ENCODE results near the gene EHMT1. TPM values are rescaled to one million over a fixed set of nuclear protein-coding genes. Genes with fewer than 3 reads are reported as not detected.

Gene EHMT1
- total and polyA plus RNA-seq, 2 of the 13 experiments (the other 11 are each of a cell fraction or from before 2014, with no cell fraction given) = 23.0 to 27.1 TPM

DNA sequence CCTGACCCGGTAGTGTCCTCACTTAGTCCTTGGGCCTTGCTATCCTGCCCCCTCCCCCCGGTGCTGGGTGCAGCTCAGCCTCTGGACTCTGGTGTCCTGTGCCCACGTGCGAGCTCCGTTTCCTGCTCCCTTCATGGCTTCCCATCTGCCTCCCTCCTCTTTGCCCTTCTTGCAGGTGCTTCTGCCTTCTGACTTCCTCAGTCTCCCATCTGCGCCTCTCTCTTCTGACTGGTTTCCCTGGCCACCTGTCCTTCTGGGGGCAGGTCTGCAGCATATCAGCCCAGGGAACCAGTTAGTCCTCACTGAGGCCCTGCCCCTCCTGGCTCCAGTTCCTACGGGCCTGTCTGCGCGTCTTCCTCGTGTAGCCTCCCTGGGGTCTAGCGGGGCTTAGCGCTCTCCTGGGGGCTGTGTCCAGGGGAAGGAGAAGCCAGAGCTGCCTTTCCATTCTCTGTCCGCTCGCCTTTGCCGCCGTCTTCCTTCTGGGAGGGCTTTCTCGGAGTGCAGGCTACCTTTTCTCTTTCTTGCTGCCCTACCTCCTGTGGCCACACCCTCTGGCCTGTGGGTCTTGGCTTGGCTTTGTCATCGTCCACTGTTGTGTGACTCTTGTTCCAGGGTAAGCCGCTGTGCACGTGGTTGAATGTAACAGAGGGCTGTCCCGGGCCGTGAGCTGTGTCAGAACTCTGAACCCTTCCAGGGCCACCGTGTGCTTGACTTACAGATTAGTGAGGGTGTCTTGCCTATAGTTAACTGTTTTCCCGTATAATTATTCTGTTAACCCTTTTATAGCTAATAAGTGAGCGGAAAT lies 51.8 kb downstream of the EHMT1 start (continued):
- TF ChIP-seq, protein P1, sequence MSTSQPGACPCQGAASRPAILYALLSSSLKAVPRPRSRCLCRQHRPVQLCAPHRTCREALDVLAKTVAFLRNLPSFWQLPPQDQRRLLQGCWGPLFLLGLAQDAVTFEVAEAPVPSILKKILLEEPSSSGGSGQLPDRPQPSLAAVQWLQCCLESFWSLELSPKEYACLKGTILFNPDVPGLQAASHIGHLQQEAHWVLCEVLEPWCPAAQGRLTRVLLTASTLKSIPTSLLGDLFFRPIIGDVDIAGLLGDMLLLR (CRISPR knock-in tag; IDR thresholded peaks at IDR 0.05) = peak; percentile 35; the same call in 1 of the 2 replicates
- TF ChIP-seq CBX2 (IDR thresholded peaks at IDR 0.05; ENCODE audit: low read depth, low read length) (no peak), CBX2 (CRISPR knock-in tag; IDR thresholded peaks at IDR 0.05; ENCODE audit: low read depth) (no peak), ZNF563 (CRISPR knock-in tag; IDR thresholded peaks at IDR 0.05) (no peak), FOXO1 (CRISPR knock-in tag; IDR thresholded peaks at IDR 0.05) (peak; percentile 48; the same call in 1 of the 2 replicates), ZNF672 (CRISPR knock-in tag; IDR thresholded peaks at IDR 0.05) (0 out of 2 replicates have a peak, but pooled peaks have one; percentile 59), ETV5 (CRISPR knock-in tag; IDR thresholded peaks at IDR 0.05; ENCODE audit: borderline replicate concordance) (peak; percentile 9), NCOA2 (CRISPR knock-in tag; IDR thresholded peaks at IDR 0.05) (peak; percentile 60), MEIS1 (CRISPR knock-in tag; IDR thresholded peaks at IDR 0.05; ENCODE audit: borderline replicate concordance) (no peak), ZFP1 (CRISPR knock-in tag; IDR thresholded peaks at IDR 0.05) (0 out of 2 replicates have a peak, but pooled peaks have one; percentile 29), SATB2 (CRISPR knock-in tag; IDR thresholded peaks at IDR 0.05) (no peak), HDAC2 (CRISPR knock-in tag; IDR thresholded peaks at IDR 0.05) (peak; percentile 87), ZNF841 (CRISPR knock-in tag; IDR thresholded peaks at IDR 0.05; ENCODE audit: borderline replicate concordance) (no peak), ZNF253 (CRISPR knock-in tag; IDR thresholded peaks at IDR 0.05; ENCODE audit: borderline replicate concordance) (no peak), ZNF343 (CRISPR knock-in tag; IDR thresholded peaks at IDR 0.05) (no peak), ZNF44 (CRISPR knock-in tag; IDR thresholded peaks at IDR 0.05) (no peak), ZNF33A (CRISPR knock-in tag; IDR thresholded peaks at IDR 0.05; ENCODE audit: borderline replicate concordance) (no peak), ATM (IDR thresholded peaks at IDR 0.05; ENCODE audit: borderline replicate concordance) (no peak), NKX3-1 (CRISPR knock-in tag; IDR thresholded peaks at IDR 0.05) (0 out of 2 replicates have a peak, but pooled peaks have one; percentile 27), CBX1 (IDR thresholded peaks at IDR 0.05; ENCODE audit: low read depth) (no peak), GLI4 (CRISPR knock-in tag; IDR thresholded peaks at IDR 0.05; ENCODE audit: borderline replicate concordance) (no peak)
- TF ChIP-seq, protein P2, sequence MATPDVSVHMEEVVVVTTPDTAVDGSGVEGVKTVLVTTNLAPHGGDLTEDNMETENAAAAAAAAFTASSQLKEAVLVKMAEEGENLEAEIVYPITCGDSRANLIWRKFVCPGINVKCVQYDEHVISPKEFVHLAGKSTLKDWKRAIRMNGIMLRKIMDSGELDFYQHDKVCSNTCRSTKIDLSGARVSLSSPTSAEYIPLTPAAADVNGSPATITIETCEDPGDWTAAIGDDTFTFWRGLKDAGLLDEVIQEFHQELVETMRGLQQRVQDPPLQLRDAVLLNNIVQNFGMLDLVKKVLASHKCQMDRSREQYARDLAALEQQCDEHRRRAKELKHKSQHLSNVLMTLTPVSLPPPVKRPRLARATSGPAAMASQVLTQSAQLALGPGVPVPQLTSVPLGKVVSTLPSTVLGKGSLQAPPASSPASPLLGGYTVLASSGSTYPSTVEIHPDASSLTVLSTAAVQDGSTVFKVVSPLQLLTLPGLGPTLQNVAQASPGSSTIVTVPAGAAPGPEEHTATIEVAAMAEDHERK (CRISPR knock-in tag; IDR thresholded peaks at IDR 0.05; ENCODE audit: low read depth) = no peak
- TF ChIP-seq, protein P3, sequence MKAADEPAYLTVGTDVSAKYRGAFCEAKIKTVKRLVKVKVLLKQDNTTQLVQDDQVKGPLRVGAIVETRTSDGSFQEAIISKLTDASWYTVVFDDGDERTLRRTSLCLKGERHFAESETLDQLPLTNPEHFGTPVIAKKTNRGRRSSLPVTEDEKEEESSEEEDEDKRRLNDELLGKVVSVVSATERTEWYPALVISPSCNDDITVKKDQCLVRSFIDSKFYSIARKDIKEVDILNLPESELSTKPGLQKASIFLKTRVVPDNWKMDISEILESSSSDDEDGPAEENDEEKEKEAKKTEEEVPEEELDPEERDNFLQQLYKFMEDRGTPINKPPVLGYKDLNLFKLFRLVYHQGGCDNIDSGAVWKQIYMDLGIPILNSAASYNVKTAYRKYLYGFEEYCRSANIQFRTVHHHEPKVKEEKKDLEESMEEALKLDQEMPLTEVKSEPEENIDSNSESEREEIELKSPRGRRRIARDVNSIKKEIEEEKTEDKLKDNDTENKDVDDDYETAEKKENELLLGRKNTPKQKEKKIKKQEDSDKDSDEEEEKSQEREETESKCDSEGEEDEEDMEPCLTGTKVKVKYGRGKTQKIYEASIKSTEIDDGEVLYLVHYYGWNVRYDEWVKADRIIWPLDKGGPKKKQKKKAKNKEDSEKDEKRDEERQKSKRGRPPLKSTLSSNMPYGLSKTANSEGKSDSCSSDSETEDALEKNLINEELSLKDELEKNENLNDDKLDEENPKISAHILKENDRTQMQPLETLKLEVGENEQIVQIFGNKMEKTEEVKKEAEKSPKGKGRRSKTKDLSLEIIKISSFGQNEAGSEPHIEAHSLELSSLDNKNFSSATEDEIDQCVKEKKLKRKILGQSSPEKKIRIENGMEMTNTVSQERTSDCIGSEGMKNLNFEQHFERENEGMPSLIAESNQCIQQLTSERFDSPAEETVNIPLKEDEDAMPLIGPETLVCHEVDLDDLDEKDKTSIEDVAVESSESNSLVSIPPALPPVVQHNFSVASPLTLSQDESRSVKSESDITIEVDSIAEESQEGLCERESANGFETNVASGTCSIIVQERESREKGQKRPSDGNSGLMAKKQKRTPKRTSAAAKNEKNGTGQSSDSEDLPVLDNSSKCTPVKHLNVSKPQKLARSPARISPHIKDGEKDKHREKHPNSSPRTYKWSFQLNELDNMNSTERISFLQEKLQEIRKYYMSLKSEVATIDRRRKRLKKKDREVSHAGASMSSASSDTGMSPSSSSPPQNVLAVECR (CRISPR knock-in tag; IDR thresholded peaks at IDR 0.05; ENCODE audit: borderline replicate concordance) = peak; percentile 89
- TF ChIP-seq, protein P4, sequence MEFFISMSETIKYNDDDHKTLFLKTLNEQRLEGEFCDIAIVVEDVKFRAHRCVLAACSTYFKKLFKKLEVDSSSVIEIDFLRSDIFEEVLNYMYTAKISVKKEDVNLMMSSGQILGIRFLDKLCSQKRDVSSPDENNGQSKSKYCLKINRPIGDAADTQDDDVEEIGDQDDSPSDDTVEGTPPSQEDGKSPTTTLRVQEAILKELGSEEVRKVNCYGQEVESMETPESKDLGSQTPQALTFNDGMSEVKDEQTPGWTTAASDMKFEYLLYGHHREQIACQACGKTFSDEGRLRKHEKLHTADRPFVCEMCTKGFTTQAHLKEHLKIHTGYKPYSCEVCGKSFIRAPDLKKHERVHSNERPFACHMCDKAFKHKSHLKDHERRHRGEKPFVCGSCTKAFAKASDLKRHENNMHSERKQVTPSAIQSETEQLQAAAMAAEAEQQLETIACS (CRISPR knock-in tag; IDR thresholded peaks at IDR 0.05) = no peak

All from HepG2 (cell line).